Small intestine (tissue), 7 donors: ENCODE data around the gene SRPRA. TPM values are rescaled to one million over a fixed set of nuclear protein-coding genes. Genes with fewer than 3 reads are reported as not detected.

ENCODE experiments used
- DNase-seq, 2 donors: peaks; one replicate each; pipeline versions ENCODE4 v3.0.0 to v3.0.0-alpha.2; 2013
- FAIRE-seq: peaks from 2 replicates; lab custom pipeline; 2012; peaks lifted over from hg19 to GRCh38; lab: Jason Lieb, UNC
- H3K27ac ChIP-seq, 3 donors: one replicate each; pipeline ENCODE4 v1.5.1; 2013; ENCODE audit warnings: low read length in 2 of 3, mild to moderate bottlenecking in 2 of 3, control low read depth in 1 of 3, inconsistent platforms in 1 of 3, low read depth in 1 of 3, moderate library complexity in 1 of 3
- H3K27me3 ChIP-seq, 3 donors: one replicate each; pipeline ENCODE4 v1.6.1; 2013; ENCODE audit warnings: low read length in 3 of 3, inconsistent platforms in 1 of 3; ENCODE audit not compliant: control insufficient read depth in 3 of 3, insufficient read depth in 3 of 3
- H3K36me3 ChIP-seq, 3 donors: one replicate each; pipeline ENCODE4 v1.6.1; 2013; ENCODE audit warnings: low read length in 3 of 3, inconsistent platforms in 1 of 3, low read depth in 1 of 3, mild to moderate bottlenecking in 1 of 3, moderate library complexity in 1 of 3; ENCODE audit not compliant: control insufficient read depth in 3 of 3, insufficient read depth in 2 of 3
- H3K4me1 ChIP-seq, 3 donors: one replicate each; pipeline ENCODE4 v1.6.1; 2013; ENCODE audit warnings: low read length in 2 of 3, inconsistent platforms in 1 of 3, low read depth in 1 of 3, mild to moderate bottlenecking in 1 of 3, moderate library complexity in 1 of 3; ENCODE audit not compliant: control insufficient read depth in 3 of 3, insufficient read depth in 2 of 3
- H3K4me3 ChIP-seq, 3 donors: one replicate each; pipeline ENCODE4 v1.5.1; 2013; ENCODE audit warnings: low read length in 3 of 3, control low read depth in 1 of 3, inconsistent platforms in 1 of 3, low read depth in 1 of 3, mild to moderate bottlenecking in 1 of 3, moderate library complexity in 1 of 3
- H3K9me3 ChIP-seq, 2 donors: one replicate each; pipeline ENCODE4 v1.6.1; 2013; ENCODE audit warnings: low read depth in 1 of 2, low read length in 1 of 2; ENCODE audit not compliant: control insufficient read depth in 2 of 2, insufficient read depth in 1 of 2
- WGBS, 3 donors: extraction: QIAGEN DNeasy Blood & Tissue Kit; methylation state at CpG; one replicate each; pipeline ENCODE4 v1.1.7; 2013; 5-methylcytosine and 5-hydroxymethylcytosine counted together
- polyA plus RNA-seq, 4 donors: library from polyadenylated mRNA; stranded (reverse) in 3 of 4; unstranded in 1 of 4; fragments of 200-250 nt in 3 of 4; fragments of 120-200 nt in 1 of 4; gene quantifications; one replicate each; pipeline versions ENCODE4 v1.2.1 to v1.2.3, GENCODE V29; 2013
- donor health status: healthy with polysubstance abuse.
- donor health status: control.
- donor health status: control.
- donor health status: Bipolar disorder and iron deficiency.
- donor health status: healthy.

Gene SRPRA
- polyA plus RNA-seq, 4 donors: 20.0 to 74.2 (median 35.8) TPM

DNA sequence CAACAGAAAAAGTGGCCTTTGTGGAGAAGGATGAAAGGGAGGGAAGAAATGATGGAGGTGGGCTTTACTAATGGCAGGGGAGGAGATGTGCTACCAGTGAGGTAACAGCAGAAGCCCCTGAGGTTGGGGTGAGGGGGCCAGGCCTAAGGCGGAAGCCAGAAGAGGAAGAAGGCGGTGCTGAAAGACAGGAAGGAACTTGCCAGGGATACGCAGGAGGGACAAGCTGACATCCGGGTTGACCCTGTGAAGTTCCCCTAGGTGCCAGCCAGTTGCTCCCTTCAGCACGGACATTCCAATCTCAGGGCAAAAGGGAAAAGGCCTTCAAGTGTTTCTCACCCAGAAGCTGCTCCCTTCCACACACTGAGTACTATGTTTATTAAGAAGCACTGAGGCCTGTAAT, 11.9 kb upstream of the SRPRA start:
- Histone ChIP-seq H3K4me1 (peaks cover 0 to 7% (median 0%) of the 10 kb centered on the region in 3 donors), H3K9me3 (peaks cover 0 to 2% of the 10 kb centered on the region in 2 donors), H3K27me3 (no peaks in the 10 kb centered on the region), H3K27ac (no peak overlapping the region), H3K36me3 (peaks cover 0 to 25% (median 3%) of the 10 kb centered on the region in 3 donors), H3K4me3 (no peak overlapping the region)
- FAIRE-seq (no peak), DNase-seq (no peak)
- 70 to 74% (median 71%) methylated on average over 5 of the region's 5 CpGs for WGBS, 3 donors

- peaks cover 0 to 7% (median 0%) of the 10 kb centered on the region in 3 donors for H3K4me1 ChIP-seq
Observed at GRCh38 chr11:126279191-126279590, 10.5 kb upstream of the SRPRA start.

DNA sequence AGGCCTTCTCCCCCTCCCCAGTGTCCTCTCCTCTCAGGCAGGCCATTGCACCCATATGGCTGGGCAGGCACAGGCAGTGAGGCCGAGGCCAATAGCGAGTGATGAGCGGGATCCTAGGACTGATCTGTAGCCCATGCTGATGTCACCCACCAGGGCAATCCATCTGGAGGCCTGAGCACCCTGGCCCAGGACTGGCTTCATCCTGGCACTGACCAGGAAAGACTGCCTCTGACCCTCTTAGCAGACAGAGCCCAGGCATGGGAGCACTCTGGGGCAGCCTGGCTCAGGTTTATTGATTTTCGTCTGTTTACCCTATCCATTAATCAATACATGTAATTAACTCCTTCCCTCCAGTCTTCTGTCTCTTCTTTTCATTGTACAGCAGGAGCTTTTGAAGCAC, 9.1 kb upstream of the SRPRA start:
- DNase-seq: no peak
- 83 to 89% (median 87%) methylated on average over 4 of the region's 4 CpGs for WGBS, 3 donors
- H3K27me3 ChIP-seq: no peaks in the 10 kb centered on the region
- no peak overlapping the region for H3K27ac ChIP-seq
- FAIRE-seq: no peak
- no peaks in the 10 kb centered on the region for H3K9me3 ChIP-seq
- H3K4me1 ChIP-seq: peaks cover 0 to 7% (median 0%) of the 10 kb centered on the region in 3 donors
- peaks cover 0 to 45% (median 3%) of the 10 kb centered on the region in 3 donors for H3K36me3 ChIP-seq
- no peak overlapping the region for H3K4me3 ChIP-seq

More at GRCh38 chr11:126279191-126279590, 10.5 kb upstream of the SRPRA start:
- Histone ChIP-seq H3K4me3 (no peak overlapping the region), H3K27ac (no peak overlapping the region), H3K27me3 (no peaks in the 10 kb centered on the region), H3K9me3 (peaks cover 0 to 2% of the 10 kb centered on the region in 2 donors), H3K36me3 (peaks cover 0 to 36% (median 3%) of the 10 kb centered on the region in 3 donors)
- DNase-seq (peak in 1 of 2 donors; percentile 39), FAIRE-seq (no peak)
- 61 to 73% (median 68%) methylated on average over 8 of the region's 8 CpGs for WGBS, 3 donors

- WGBS, 3 donors: 87 to 93% (median 91%) methylated on average over 11 of the region's 11 CpGs
- FAIRE-seq: no peak
- Histone ChIP-seq H3K9me3 (no peaks in the 10 kb centered on the region), H3K4me3 (no peak overlapping the region), H3K4me1 (peaks cover 0 to 7% (median 0%) of the 10 kb centered on the region in 3 donors), H3K36me3 (peaks cover 0 to 46% (median 3%) of the 10 kb centered on the region in 3 donors), H3K27ac (no peak overlapping the region), H3K27me3 (no peaks in the 10 kb centered on the region)
- DNase-seq: no peak
Observed at GRCh38 chr11:126277322-126277721, 8.6 kb upstream of the SRPRA start.

- Histone ChIP-seq H3K9me3 (no peaks in the 10 kb centered on the region), H3K4me1 (peaks cover 0 to 11% (median 0%) of the 10 kb centered on the region in 3 donors), H3K27ac (peak overlapping the region; percentile 77 to 98 (median 87)), H3K27me3 (no peaks in the 10 kb centered on the region), H3K36me3 (peaks cover 12 to 46% (median 26%) of the 10 kb centered on the region in 3 donors), H3K4me3 (peak overlapping the region; percentile 69 to 97 (median 87))
- WGBS, 3 donors: 0 to 1% (median 1%) methylated on average over 23 of the region's 23 CpGs
- FAIRE-seq (no peak), DNase-seq (no peak)
Observed at GRCh38 chr11:126268361-126268707, 361 bp downstream of the SRPRA start.

DNA sequence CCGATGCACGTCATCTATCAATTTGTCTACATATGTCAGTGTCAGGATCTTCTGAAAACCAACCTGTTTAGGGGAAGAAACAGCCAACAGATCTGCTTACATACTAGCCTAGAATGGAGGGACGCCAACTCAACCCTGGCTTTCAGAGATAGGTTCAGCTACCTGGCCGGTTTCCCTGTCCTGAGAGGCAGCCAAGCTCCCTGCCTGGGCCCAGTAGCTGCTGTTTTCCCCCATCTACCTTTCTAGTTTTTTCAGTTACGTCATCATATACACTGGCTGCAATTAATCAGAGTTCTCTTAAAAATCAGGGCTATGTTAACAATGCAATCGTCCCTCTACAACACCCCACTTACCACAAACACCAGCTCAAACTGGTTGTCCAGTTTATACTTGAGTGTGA, 1.0 kb downstream of the SRPRA start:
- Histone ChIP-seq H3K27ac (peak overlapping the region in 2 of 3 donors; percentile 77 to 98), H3K27me3 (no peaks in the 10 kb centered on the region), H3K4me1 (peaks cover 0 to 11% (median 0%) of the 10 kb centered on the region in 3 donors), H3K36me3 (peaks cover 16 to 45% (median 31%) of the 10 kb centered on the region in 3 donors), H3K9me3 (no peaks in the 10 kb centered on the region), H3K4me3 (peak overlapping the region; percentile 69 to 97 (median 87))
- WGBS, 3 donors: 47 to 67% (median 53%) methylated on average over 6 of the region's 6 CpGs
- DNase-seq (no peak), FAIRE-seq (no peak)

GRCh38 chr11:126265811-126266210, 2.9 kb downstream of the SRPRA start:
- peaks cover 0 to 11% (median 0%) of the 10 kb centered on the region in 3 donors for H3K4me1 ChIP-seq
- WGBS, 3 donors: 78 to 87% (median 81%) methylated on average over 8 of the region's 8 CpGs
- H3K27me3 ChIP-seq: no peaks in the 10 kb centered on the region
- no peaks in the 10 kb centered on the region for H3K9me3 ChIP-seq
- DNase-seq (peak in 1 of 2 donors; percentile 44), FAIRE-seq (no peak)
- no peak overlapping the region for H3K4me3 ChIP-seq
- H3K36me3 ChIP-seq: peaks cover 22 to 44% (median 33%) of the 10 kb centered on the region in 3 donors
- no peak overlapping the region for H3K27ac ChIP-seq

DNA sequence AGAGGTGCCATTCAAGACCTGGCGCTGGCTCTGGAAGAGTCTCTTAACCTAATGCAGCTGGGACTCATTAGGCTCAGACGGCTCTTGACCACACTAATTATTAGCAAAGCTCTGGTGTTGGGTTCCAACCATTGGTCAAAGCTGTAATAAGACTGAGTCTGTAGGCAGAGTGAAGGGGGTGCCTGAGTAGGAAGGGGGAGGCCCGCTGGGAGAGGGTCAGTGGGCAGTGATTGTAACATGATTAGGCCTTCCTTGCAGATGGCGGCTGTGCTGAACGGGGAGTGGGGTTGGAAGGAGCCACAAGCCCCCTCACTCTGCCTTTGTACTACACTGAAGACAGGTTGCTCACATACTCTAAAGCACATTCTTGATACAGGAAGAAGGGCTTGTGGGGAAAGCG, 5.2 kb downstream of the SRPRA start:
- DNase-seq: no peak
- FAIRE-seq: no peak
- Histone ChIP-seq H3K27ac (no peak overlapping the region), H3K4me3 (no peak overlapping the region), H3K4me1 (peaks cover 0 to 4% (median 0%) of the 10 kb centered on the region in 3 donors), H3K27me3 (no peaks in the 10 kb centered on the region), H3K36me3 (peaks cover 22 to 47% (median 33%) of the 10 kb centered on the region in 3 donors), H3K9me3 (no peaks in the 10 kb centered on the region)
- 87 to 94% (median 91%) methylated on average over 6 of the region's 6 CpGs for WGBS, 3 donors

GRCh38 chr11:126262216-126262615, 6.5 kb downstream of the SRPRA start:
- H3K27ac ChIP-seq: no peak overlapping the region
- H3K9me3 ChIP-seq: no peaks in the 10 kb centered on the region
- DNase-seq: no peak
- peaks cover 22 to 51% (median 33%) of the 10 kb centered on the region in 3 donors for H3K36me3 ChIP-seq
- FAIRE-seq: no peak
- H3K27me3 ChIP-seq: no peaks in the 10 kb centered on the region
- no peak overlapping the region for H3K4me3 ChIP-seq
- H3K4me1 ChIP-seq: no peaks in the 10 kb centered on the region
- WGBS, 3 donors: 94 to 97% (median 94%) methylated on average over 6 of the region's 6 CpGs
